ENCODE data around the gene DVL1.

Gene DVL1

DNA sequence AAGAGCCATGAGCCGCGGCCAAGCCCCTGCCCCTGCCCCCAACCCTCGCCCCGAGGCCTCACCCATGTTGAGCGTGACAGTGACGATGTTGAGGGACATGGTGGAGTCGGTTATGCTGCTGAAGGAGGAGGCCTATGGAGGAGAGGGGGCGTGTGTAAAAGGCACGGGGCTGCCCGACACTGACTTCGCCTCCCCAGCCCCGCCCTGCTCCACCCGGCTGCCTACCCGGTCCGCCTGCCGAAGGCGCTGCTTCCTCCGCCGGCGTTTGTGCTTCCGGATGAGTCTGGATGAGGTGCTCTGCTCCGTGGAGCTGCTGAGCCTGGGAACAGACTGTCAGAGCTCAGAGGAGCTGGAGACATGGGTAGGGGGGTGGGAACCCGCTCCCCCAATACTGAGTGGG, 9.0 kb downstream of the DVL1 start:
- DNase-seq = no peak

DNA sequence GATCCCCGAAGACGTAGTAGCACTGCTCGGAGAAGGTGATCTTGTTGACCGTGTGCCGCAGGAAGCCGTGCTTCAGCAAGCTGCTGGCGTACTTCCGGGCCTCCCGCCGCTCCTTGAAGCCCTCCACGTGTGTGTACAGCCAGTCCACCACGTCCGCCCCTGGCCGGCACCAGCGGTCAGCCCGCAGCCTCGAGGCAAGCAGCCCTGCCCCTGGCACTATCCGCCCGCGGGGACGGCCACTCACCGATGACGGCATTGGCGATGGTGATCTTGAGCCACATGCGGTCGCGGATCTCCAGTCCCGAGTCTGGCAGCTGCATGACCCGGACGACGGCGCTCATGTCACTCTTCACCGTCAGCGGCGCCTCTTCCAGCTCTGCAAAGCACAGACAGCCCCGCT, 10.9 kb downstream of the DVL1 start:
- DNase-seq = no peak

DNA sequence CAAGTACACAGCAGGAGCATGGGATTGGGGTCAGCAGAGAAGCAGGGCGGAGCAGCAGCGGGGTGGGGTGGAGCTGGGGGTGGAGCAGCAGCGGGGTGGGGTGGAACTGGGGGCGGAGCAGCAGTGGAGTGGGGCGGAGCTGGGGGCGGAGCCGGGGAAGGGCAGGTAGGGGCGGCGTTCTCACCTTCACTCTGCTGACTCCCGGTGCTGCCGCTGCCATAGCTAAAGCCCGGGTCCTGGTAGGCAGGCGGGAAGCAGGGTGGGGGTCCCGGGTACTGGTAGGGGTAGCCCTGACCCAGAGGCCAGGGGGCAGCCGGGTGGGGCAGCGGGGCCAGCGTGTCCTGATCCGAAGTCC, 11.4 kb downstream of the DVL1 start:
- no peak for DNase-seq

DNA sequence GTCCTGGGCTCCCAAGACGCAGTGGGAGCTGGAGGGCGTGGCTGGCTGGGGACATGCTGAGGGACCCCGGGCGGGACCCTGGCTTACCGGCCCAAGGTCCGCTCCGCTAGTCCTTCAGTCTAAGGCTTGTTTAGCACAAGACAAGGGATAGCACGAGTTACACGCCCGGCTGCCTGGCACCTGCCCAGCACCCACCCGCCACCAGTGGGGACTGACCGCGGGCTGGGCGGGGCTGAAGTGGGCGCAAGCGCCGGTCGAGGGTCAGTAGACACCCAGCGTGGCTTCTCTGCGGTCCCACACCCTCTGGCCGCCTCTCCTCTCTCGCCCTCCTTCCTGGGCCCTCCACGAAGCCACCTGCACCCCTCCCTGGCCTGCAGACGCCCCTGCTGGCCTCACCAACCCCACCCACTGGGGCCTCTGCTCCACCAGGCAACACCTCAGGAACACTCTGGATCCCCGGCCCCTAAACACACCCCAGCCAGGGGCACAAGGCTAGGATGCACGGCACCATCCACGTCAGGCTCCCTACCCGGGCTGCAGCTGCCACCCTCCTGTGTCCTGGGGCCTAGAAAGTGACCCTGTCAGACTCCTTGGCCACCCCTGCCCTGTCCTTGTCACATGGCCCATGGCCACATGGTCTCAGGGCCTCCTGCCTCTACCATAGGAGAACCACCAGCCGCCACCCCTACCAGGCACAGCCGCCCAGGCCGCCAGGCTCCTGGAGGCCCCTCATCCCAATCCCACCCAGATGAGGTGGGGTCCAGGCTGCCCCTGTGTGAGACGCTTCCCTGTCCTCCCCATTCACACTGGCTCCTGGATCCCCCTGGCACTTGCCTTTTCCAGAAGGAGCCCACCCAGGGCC, 12.1 kb downstream of the DVL1 start:
- DNase-seq = no peak

DNA sequence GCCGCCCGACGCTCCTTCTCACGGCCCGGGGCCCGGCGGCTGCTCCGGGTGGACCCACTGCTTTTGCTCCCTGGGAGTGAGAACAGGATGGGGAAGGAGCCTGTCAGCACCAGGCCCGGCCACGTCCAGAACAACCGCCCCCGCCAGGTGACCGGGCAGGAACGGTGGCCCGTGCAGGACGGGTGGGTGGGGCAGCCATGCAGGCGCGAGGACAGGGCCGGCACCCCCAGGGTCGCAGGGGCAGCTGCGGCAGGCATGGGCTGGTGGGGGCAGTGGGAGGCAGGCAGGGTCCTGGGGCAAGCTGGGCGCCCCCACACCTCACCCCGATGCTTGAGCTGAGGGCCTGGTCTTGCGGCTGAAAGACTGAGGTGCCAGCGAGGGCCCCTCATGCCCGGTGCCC, 12.8 kb downstream of the DVL1 start:
- no peak for DNase-seq

DNA sequence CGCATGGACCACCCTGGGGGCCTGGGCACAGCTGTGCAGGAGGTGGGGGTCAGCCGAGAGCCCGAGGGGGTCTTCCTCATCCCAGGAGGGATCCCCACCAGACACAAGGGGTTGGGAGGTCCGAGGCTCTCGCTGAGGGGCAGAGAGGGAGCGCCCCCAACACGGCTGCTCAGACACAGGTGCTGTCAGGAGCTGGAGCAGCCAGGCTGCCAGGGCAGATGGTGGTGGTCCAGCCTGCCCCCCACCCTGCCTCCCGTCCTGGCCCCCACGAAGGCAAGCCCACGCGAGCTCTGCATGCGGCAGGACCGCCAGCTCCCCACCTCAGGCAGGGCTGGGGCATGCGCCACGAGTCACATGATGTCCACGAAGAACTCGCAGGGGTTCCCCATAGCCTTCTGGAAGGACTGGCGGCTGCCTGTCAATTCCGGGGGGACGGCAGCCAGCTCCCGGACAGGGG, 13.4 kb downstream of the DVL1 start:
- no peak for DNase-seq

DNA sequence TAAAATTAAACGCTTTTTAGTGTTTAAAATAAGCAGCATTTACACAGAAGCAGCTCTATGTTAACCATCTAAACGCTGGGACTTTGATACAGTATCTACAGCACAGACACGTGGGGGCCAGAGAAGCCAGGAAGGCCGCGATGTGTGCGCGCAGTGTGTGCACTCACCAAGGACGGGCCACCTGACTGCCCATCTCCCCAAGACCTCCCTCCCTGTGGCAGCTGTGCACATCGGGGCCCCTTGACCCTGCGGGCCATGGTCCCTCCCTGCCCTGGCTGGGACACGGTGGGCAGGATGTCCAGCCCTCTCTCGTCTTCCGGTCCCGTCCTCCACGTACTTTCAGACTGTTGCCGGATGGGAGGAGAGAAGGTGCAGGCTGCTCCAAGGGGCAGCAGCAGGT, 13.9 kb downstream of the DVL1 start:
- DNase-seq = no peak

DNA sequence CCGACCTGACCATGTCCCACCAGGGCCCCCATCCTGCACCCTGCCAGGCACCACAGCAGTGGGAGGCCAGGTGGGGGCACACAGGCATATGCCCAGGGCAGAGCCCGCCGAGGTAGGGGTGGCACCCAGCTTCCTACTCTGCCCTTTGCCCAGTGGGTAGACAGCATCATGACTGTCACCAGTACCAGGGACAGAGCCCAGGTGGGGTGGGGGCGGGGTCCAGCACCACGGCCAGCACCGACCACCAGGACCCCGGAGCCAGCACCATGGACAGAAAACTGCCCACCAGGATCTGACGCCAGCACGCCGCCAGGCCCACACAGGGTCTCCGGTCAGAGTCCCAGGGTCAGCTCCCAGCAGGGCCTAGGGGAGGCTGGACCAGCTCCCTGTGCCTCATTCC, 14.4 kb downstream of the DVL1 start:
- no peak for DNase-seq

DNA sequence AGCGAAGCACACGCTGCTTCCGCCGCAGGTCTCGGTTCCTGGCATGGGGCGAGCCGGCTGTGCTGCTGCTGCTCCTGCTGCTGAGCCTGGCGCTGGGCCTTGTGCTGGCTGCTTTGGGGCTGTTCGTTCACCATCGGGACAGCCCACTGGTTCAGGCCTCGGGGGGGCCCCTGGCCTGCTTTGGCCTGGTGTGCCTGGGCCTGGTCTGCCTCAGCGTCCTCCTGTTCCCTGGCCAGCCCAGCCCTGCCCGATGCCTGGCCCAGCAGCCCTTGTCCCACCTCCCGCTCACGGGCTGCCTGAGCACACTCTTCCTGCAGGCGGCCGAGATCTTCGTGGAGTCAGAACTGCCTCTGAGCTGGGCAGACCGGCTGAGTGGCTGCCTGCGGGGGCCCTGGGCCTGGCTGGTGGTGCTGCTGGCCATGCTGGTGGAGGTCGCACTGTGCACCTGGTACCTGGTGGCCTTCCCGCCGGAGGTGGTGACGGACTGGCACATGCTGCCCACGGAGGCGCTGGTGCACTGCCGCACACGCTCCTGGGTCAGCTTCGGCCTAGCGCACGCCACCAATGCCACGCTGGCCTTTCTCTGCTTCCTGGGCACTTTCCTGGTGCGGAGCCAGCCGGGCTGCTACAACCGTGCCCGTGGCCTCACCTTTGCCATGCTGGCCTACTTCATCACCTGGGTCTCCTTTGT, 15.5 kb downstream of the DVL1 start:
- no peak for DNase-seq

DNA sequence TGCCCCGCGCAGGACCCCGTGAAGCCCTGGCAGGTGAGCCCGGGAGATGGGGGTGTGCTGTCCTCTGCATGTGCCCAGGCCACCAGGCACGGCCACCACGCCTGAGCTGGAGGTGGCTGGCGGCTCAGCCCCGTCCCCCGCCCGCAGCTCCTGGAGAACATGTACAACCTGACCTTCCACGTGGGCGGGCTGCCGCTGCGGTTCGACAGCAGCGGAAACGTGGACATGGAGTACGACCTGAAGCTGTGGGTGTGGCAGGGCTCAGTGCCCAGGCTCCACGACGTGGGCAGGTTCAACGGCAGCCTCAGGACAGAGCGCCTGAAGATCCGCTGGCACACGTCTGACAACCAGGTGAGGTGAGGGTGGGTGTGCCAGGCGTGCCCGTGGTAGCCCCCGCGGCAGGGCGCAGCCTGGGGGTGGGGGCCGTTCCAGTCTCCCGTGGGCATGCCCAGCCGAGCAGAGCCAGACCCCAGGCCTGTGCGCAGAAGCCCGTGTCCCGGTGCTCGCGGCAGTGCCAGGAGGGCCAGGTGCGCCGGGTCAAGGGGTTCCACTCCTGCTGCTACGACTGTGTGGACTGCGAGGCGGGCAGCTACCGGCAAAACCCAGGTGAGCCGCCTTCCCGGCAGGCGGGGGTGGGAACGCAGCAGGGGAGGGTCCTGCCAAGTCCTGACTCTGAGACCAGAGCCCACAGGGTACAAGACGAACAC, 16.3 kb downstream of the DVL1 start:
- DNase-seq = no peak

DNA sequence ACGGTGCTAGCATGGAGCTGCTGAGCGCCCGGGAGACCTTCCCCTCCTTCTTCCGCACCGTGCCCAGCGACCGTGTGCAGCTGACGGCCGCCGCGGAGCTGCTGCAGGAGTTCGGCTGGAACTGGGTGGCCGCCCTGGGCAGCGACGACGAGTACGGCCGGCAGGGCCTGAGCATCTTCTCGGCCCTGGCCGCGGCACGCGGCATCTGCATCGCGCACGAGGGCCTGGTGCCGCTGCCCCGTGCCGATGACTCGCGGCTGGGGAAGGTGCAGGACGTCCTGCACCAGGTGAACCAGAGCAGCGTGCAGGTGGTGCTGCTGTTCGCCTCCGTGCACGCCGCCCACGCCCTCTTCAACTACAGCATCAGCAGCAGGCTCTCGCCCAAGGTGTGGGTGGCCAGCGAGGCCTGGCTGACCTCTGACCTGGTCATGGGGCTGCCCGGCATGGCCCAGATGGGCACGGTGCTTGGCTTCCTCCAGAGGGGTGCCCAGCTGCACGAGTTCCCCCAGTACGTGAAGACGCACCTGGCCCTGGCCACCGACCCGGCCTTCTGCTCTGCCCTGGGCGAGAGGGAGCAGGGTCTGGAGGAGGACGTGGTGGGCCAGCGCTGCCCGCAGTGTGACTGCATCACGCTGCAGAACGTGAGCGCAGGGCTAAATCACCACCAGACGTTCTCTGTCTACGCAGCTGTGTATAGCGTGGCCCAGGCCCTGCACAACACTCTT, 17.0 kb downstream of the DVL1 start:
- DNase-seq = no peak

DNA sequence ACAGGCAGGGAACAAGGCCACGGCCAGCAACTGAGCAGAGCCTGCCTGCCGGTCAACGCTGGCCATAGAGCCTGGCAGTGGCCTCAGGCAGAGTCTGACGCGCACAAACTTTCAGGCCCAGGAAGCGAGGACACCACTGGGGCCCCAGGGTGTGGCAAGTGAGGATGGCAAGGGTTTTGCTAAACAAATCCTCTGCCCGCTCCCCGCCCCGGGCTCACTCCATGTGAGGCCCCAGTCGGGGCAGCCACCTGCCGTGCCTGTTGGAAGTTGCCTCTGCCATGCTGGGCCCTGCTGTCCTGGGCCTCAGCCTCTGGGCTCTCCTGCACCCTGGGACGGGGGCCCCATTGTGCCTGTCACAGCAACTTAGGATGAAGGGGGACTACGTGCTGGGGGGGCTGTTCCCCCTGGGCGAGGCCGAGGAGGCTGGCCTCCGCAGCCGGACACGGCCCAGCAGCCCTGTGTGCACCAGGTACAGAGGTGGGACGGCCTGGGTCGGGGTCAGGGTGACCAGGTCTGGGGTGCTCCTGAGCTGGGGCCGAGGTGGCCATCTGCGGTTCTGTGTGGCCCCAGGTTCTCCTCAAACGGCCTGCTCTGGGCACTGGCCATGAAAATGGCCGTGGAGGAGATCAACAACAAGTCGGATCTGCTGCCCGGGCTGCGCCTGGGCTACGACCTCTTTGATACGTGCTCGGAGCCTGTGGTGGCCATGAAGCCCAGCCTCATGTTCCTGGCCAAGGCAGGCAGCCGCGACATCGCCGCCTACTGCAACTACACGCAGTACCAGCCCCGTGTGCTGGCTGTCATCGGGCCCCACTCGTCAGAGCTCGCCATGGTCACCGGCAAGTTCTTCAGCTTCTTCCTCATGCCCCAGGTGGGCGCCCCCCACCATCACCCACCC, 17.9 kb downstream of the DVL1 start, which contains the start of gene TAS1R3:
Gene TAS1R3, plus strand, starts transcription at position 213 of the 898 bp plus-strand sequence. Its CDS starts 66 bp downstream, at position 279.
- DNase-seq = no peak

DNA sequence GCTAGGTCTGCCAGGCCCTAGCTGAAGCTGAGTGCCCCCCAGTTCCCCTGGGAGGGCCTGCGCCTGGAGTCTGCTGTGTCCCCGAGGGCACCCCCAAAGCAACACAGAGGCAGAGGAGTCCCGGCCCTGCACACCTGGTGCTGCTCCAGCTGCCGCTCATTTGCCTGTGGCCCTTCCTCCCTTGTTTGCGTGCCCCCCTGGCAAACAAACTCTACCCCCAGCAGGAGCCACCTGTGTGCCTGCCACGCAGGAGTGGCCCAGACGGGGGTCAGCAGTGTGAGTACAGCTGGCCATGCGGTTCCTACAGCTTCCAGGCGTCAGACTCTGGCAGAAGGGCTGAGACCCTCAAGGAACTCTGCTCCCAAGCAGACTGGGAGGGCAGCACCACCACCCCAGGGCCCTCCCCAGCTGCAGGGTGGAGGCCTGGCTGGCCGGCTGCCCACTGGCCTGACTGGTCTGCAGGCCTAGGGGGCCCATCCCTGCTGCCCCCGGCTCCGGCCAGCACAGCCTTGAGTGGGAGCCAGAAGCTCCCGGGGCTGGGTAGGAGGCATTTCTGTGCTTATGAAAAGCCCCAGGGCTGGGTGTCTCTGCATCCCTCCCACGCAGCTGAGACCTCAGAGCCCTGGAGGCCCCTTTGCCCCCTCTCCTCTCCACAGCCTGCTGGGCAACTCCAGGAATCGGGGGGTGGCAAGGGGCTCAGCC, 18.7 kb downstream of the DVL1 start:
- DNase-seq = no peak

DNA sequence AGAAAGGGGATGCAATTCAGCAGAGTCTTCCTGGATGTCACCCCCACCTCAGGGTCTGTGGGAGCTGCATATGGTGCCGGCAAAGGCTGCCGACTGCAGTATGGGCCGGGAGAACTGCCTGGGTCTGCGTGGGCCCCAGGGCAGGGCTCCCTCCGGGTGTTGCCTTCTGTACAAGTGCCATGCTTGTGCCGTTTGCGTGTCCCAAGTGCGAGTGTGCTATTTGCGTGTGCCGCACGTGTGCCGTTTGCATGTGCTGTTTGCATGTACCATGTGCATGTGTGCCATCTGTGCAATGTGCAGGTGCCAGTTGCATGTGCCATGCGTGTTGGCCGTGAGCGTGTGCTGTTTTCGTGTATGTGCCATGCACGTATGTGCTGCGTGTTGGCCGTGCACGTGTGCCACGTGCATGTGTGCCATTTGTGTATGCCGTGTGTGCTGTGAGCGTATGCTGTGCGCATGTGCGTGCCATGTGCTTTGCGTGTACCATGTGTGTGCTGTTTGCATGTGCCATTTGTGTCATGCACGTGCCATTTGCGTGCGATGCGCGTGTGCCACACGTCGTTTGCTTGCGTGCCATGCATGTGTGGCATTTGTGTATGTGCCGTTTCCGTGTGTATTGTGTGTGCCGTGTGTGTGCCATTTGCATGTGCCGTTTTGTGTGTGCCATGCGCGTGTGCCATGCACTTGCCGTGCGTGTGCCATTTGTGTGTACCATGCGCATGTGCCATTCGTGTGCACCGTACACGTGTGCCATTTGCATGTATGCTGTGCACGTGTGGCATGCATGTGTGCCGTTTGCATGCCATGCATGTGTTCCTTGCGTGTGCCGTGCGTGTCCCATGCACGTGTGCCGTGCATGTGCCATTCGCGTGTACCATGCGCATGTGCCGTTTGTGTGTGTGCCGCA, 19.7 kb downstream of the DVL1 start:
- no peak for DNase-seq

DNA sequence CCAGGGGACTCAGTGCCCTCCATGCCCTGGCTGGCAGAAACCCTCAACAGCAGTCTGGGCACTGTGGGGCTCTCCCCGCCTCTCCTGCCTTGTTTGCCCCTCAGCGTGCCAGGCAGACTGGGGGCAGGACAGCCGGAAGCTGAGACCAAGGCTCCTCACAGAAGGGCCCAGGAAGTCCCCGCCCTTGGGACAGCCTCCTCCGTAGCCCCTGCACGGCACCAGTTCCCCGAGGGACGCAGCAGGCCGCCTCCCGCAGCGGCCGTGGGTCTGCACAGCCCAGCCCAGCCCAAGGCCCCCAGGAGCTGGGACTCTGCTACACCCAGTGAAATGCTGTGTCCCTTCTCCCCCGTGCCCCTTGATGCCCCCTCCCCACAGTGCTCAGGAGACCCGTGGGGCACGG, 21.0 kb downstream of the DVL1 start:
- DNase-seq = no peak

DNA sequence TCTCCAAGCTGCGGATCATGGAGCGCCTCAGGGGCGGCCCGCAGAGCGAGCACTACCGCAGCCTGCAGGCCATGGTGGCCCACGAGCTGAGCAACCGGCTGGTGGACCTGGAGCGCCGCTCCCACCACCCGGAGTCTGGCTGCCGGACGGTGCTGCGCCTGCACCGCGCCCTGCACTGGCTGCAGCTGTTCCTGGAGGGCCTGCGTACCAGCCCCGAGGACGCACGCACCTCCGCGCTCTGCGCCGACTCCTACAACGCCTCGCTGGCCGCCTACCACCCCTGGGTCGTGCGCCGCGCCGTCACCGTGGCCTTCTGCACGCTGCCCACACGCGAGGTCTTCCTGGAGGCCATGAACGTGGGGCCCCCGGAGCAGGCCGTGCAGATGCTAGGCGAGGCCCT, 21.9 kb downstream of the DVL1 start:
- DNase-seq = no peak

DNA sequence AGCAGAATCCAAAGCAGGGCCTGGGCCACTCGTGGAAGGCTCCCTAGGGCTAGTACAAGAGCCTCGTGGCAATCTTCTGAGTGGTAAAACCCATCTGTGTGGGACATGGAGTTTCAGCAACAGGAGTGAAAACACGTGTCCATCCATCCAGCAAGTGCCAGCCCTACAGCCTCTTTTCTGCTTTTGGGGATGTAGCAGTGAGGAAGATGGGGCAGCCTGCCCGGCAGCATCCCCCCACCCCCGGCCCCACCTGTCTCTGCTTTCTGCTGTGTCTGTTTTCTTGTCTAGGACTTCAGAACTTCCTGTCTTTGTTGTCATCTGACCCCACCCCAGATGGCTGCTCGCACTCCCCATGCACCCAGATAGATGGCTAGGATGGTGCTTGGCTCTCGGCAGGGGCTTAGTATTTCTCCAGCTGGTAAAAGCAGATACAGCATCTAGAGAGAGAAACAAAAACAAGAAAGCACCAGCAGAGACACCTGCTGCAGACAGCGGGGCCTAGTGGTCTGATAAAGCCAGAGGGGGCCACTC, 23.1 kb downstream of the DVL1 start:
- DNase-seq = no peak

DNA sequence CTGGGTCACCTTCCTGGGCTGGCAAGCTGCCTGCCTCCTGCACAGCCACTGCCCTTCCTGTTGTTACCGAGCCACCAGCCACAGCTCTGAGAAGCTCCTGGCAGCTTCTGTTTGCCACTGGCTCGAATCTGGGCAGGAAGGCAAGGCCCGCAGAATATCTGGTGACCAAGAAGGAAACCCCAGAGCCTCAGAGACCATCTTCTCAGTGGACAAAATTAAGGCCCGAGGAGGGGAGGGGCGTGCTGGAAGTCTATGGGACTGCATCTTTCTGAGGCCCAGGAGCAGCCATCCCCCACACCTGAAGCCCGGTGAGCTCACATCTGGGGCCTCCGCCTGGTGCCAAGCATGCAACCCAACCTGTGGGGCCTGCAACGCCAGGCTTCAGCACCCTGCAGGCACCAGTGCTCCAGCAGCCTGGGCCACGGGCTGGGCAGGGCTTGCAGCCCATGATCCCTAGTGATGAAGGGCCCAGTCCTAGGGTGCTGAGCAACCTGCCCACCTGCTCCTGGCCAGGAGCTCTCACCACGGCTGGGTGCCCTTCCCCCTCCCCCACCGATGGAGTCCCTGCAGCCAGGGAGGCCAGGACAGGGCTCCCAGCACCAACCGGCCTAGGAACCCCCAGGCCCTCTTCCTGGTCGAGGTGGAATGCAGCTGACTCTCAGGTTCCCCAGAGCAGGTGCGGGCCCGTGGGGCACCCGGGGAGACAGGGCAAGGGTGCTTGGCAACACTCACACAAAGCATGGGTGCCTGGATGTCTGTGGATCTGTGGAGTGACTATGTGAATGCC, 23.7 kb downstream of the DVL1 start:
- DNase-seq = no peak

Measured in activated gamma-delta T cell (primary cell).